HUDEP-2 (cell line): ENCODE data around the gene COL9A3.
A peak's percentile ranks its signal among the peaks of the same experiment; 100 is the strongest.

Experiments used
- DNase-seq, 76 experiments: peaks; one replicate each; lab custom pipeline; 2025; ENCODE audit not compliant: unreplicated experiment in 76 of 76; lab: John Stamatoyannopoulos, UW

The COL9A3 gene

GRCh38 chr20:62816884-62817873, at the start of gene COL9A3:
TSS of gene COL9A3 (plus strand) at chr20:62817050. CDS start at chr20:62817065, 15 bp downstream.
- DNase-seq = no peak

GRCh38 chr20:62768234-62768546, 48.7 kb upstream of the COL9A3 start:
- no peak for DNase-seq

DNA sequence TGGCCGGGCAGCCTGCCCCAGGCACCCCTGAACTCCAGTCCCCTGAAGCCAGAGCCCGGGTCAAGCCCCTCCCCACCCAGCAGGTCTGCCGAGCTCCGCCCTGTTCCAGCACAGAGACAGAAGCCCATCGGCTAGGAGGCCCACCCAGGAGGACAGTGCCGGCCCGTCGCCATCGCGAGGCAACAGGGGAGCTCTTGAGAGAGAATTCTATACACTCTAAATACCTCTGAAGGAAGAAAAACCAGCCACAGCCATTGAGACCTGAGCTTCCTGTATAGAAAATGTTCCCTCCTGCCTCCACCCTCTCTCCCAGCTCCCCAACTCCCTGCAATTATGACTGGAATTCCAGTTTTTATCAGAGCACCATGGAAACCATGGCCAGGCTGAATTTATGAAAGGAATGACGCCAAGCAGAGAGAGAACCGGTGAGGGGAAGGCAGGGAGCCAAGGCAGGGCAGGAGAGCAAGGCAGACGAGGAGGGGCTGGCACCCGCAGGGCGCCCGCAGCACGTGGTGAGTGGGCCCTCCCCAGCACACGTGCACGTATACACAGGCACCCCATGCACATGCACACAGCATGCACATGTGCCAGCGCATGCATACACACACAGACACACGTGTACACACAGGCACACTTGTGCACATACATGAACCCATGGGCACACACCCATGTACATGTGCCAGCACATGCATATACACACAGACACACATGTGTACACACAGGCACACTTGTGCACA, 48.1 kb upstream of the COL9A3 start:
- no peak for DNase-seq

DNA sequence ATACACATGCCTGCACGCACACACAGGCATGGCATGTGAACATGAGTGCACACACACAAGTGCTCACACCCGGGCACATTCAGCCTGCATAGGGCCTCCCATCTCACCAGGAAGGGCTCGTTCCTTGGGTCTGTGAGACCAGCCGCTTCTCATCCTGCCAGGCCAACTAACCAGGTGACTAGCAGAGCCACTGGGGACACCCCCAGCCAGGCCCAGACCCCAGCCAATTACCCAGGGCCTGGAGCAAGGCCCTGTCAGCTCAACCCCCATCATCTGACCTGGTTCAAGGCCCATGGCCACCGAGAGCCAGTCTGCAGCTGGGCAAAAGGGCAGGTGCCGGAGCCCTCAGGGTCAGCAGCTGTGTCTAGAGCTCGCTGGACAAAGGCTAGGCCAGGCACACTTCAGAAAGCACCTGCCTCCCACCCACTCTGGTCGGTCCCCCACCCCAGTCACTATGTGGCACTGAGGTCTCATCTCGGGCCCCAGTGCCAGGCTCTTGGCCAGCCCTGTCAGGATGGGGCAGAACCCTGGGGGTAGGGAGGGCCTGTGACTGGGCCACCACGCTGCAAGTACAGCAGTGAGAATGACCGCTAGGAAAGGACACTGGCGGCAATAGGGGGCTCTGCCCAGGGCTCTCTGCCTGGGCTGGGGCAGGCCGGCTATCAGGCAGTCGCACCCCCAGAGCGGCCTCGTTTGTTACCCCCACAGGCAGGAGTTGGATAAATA, 47.3 kb upstream of the COL9A3 start:
- no peak for DNase-seq

DNA sequence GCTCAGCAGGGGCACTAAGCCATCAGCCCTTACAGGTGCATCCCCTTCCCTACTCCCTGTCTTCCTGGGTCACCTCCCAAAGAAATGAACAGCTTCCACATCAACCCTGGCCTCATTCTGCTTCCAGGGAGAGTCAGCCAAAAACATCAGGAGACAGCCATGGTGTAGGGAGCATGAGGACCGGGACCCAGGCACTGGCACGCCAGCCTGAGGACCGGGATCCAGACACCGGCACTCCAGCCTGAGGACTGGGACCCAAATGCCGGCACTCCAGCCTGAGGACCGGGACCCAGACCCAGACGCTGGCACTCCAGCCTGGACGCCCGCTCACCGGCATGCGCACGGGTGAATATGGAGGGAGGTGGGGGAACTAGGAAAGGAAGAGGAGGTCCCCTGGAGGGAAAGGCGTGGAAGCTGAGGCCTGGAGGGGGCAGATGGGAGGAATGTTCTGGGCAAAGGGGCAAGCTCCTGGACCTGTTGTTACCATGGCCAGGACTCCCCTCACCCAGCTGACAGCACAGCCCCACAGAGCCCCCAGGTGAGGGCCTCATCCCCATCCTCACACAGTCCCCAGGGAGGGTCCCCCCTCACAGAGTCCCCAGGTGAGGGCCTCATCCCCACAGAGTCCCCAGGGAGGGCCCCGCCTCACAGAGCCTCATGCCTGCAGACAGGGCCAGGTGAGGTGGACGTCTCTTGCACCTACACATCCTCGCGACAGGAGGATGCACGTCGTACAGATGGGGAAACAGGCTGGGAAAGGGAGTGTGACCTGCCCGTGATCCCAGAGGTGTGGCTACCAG, 46.5 kb upstream of the COL9A3 start:
- DNase-seq = no peak

- no peak for DNase-seq
These were observed 45.9 kb upstream of the COL9A3 start for GRCh38 chr20:62770916-62771315.

- no peak for DNase-seq
These were observed 45.3 kb upstream of the COL9A3 start for GRCh38 chr20:62771396-62772102.

DNA sequence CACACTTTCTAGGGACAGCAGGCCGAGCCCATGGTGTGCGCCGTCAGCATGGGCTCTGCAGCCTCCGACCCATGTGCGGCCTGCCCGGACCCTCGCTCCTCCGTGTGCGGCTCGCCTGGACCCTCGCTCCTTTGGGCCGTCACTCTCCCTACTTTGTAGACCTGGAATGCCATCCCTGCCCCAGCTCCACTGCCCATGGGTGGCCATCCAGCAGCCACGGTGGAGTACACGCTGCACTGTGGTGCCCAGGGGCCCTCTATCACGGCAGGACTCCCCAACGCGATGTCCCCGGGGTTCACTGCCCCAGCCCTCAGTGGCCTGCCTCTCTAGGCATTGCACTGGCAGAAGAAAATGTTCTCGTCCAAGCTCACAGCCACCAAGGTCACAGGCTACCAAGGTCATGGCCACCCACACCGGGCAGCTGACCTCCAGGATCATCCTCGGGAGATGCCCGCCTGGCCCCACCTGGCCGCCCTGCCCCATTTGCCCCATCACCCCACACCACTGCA, 44.7 kb upstream of the COL9A3 start:
- DNase-seq = no peak

DNA sequence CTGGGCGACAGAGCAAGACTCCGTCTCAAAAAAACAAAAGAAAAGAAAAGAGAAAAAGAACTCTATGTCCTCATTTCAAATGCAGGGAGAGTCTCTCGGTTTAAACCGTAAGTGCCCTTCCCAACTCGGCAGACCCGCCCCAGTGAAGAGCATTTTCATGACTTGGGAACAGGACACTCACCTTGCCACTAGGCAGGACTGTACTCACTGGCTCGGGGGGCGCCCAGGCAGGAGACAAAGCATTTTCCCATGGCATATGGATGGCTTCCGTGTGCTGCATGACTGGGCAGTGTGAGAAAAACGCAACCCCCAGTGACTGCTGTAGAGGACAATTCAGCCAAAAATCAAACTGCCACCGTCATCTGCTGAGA, 44.2 kb upstream of the COL9A3 start:
- no peak for DNase-seq

DNA sequence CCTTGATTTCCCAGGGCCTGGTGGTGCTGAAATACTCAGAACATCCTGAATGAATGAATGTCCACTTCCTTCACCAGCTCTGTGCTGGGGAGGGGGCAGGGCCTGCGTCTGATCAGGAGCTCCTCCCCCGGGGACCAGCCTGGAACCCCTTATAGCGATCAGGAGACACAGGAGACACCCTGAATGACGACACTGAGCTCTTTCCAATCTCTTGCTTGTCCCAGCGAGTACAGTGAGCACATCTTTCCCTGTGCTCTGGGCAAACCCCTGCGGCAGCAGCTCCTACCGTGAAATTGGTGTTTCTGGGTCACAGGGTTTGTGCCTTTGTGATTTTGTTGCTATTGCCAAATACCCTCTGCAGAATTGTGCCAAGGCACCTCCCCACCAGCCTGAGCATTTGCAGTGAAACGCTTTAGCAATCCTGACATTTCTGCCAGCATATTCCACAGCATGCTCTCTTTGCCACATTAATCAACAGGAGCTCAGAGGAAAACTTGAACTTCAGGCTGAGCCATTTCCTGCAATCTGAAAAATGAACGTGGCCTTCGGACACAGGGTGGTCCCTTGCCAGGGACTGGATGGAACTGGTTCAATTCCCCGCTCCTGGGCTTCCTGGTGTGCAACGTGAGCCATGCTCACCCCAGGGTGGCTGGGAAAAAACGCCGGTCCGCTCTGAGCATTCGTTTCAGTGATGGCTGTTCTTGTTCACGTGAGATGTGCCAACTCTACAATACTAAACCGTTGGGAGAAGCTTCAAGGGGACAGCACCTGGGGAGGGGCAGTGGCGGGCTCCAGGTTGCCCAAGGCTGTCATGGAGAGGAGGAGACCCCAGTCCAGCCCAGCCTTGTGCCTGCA, 43.6 kb upstream of the COL9A3 start:
- DNase-seq = no peak

DNA sequence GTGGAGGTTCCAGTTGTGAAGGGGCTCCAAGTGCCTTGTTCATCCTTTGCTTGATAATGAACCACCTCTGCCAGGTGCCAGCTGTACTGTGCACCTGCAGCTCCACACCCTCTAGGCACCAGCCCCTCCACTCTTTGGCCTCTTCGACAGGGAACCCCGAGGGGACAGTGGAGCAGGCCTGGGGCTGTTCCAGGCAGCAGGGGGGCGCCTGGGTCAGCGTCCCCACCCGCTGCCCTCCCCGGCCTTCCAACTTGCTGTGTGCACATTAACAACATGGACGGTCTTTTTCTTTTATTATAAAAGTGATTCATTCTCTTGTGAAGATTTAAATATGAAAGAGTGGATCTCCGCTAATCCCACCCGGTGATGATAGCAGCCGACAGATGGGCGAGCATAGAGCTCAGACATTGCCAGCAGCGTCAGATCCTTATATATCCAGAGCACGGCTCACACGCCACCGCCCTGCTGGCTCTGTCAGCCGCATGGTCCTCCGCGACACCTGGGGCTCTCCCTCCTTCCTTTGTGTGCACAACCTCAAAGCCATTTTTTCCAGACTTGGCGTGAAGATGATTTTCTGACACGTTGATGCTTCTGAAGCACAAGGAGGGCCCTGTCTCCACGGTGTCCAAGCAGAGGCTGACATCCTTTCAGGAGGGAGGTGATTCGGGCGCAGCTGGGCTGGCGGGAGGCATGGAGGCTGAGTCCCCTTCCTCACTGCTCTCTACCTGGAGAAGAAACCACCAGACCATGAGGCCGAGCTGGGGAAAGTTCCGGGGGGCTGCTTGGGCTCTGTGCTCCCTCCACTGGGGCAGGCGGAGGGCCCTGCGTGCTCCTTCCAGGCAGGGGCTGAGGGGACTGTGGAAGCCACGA, 42.8 kb upstream of the COL9A3 start:
- no peak for DNase-seq

- no peak for DNase-seq
These were observed 42.1 kb upstream of the COL9A3 start for GRCh38 chr20:62774762-62775161.

DNA sequence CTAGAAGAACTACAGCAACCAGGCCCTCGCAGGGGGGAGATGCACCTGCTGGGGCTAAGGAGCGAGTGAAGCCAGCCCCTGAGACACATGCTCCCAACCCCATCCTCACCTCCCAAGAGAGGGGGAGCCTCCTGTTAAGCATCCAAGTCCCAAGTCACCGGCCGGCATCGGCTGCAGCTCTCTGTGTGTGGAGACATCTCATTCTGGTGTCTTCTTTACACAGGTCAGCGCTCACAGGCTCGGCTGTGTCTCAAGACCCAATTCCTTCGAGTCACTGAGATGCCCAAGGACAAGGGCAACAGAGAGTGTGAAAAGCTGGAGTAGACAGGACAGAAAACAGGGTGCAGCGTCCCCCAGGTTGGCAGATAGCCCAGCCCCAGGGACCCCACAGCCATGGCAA, 41.6 kb upstream of the COL9A3 start:
- no peak for DNase-seq

DNA sequence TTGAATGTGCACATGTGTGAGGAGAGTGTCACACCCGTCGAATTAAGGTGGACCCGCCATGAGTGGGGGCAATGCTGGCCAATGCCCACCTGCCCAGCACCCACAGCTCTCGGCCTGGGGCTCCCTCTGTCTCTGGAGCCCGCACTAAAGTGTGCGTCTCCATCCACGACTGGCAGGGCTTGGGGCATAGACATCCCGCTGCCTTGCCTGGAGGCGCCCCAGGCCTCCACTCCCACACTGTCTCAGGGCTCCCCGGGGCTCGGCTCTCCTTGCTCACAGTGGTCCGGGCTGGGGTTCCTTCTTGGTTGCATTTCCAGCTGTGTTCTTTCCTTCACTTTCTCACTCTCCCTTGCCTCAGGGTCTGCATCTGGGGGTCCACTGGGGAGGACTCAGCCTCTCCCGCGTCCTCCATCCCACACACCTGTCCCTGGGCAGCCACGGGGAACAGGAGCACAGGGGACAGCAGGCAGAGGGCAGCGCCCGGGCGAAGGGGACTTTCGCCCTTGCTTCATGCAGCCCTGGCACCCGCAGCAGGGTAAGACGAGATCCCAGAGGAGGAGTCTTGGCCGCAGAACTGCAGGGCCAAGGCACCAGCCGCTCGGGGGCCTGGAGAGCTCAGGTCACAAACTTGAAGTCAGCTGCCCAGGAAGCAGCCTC, 40.7 kb upstream of the COL9A3 start:
- no peak for DNase-seq

DNA sequence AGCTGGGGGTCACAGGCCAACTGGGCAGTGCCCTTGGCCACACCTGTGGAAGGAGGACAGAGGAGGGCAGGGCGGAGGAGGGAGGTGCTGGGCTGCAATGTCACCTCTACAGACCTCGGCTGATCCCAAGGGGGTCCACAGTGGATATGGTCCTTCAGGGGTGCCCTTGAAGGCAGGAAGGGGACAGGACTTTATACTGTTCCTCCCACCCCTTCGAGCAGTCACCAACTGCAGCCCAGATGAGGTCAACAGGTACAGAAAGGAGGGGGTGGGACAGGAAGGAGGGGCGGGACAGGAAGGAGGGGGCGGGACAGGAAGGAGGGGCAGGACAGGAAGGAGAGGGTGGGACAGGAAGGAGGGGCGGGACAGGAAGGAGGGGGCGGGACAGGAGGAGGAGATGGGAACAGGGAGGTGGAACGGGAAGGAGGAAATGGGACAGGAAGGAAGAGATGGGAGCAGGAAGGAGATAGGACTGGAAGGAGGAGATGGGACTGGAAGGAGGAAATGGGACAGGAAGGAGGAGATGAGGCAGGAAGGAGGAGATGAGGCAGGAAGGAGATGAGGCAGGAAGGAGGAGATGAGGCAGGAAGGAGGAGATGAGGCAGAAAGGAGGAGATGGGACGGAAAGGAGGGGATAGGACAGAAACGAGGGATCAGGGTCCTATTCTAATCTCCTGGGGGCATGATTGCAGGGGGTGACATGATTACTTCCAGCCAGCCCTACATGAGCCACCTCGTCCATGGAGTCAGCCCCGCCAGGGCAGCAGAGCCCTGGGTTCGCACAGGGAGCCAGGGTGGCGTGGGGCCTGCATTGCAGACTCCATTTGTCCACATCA, 39.9 kb upstream of the COL9A3 start:
- peak in 40 of 76 experiments; percentile 8 to 59 (median 26) for DNase-seq

- no peak for DNase-seq
These were observed 39.4 kb upstream of the COL9A3 start for GRCh38 chr20:62777528-62777830.

DNA sequence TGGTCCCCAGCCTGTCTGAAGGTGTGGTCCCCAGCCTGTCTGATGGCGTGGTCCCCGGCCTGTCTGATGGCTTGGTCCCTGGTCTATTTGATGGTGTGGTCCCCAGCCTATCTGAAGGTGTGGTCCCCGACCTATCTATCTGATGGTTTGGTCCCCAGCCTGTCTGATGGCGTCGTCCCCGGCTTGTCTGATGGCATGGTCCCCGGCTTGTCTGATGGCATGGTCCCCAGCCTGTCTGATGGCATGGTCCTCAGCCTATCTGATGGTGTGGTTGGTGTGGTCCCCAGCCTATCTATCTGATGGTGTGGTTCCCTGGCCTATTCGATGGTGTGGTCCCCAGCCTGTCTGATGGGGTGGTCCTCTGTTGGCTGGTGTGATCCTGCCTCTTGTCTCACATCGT, 38.8 kb upstream of the COL9A3 start:
- DNase-seq = no peak
